Tongue (tissue), 2 donors: ENCODE results near the gene CNTNAP1. TPM values are rescaled to one million over a fixed set of nuclear protein-coding genes. Genes with fewer than 3 reads are reported as not detected.

Experiments
- DNase-seq: peaks from one replicate; pipeline ENCODE4 v3.0.0-alpha.2; 2015
- total RNA-seq: library from RNA; depleted of rRNA; stranded (reverse); fragments of >200 nt; gene quantifications from one replicate; pipeline ENCODE4 v1.2.3, GENCODE V29; 2014

CNTNAP1 gene
- total RNA-seq, 1 donor from 2014 or later = 14.7 TPM

GRCh38 chr17:42670789-42671657 lies 11.3 kb upstream of the CNTNAP1 start:
- no peak for DNase-seq

- no peak for DNase-seq
Observed at GRCh38 chr17:42672038-42672437, 10.3 kb upstream of the CNTNAP1 start.

- no peak for DNase-seq
Observed at GRCh38 chr17:42673266-42673884, 9.0 kb upstream of the CNTNAP1 start.

- no peak for DNase-seq
Observed at GRCh38 chr17:42673885-42674754, 8.2 kb upstream of the CNTNAP1 start.

- DNase-seq = peak; percentile 63
Observed at GRCh38 chr17:42674755-42675347, 7.5 kb upstream of the CNTNAP1 start.

- peak; percentile 61 for DNase-seq
Observed at GRCh38 chr17:42675348-42675964, 6.9 kb upstream of the CNTNAP1 start.

GRCh38 chr17:42675965-42676423 lies 6.3 kb upstream of the CNTNAP1 start:
- DNase-seq = peak; percentile 58

- no peak for DNase-seq
Observed at GRCh38 chr17:42676424-42677011, 5.8 kb upstream of the CNTNAP1 start, which contains the start of gene PLEKHH3. PLEKHH3 (minus strand) TSS chr17:42676994; CDS start chr17:42676563, 431 bp downstream.

- peak; percentile 100 for DNase-seq
Observed at GRCh38 chr17:42677012-42677857, 5.1 kb upstream of the CNTNAP1 start.

- peak; percentile 92 for DNase-seq
Observed at GRCh38 chr17:42677921-42678781, 4.2 kb upstream of the CNTNAP1 start.

- peak; percentile 68 for DNase-seq
Observed at GRCh38 chr17:42678951-42679491, 3.3 kb upstream of the CNTNAP1 start.

- peak; percentile 88 for DNase-seq
Observed at GRCh38 chr17:42679492-42680330, 2.6 kb upstream of the CNTNAP1 start.

GRCh38 chr17:42680331-42680808 lies 2.0 kb upstream of the CNTNAP1 start:
- no peak for DNase-seq

- DNase-seq = peak; percentile 64
Observed at GRCh38 chr17:42682722-42683403, 532 bp downstream of the CNTNAP1 start.

- peak; percentile 50 for DNase-seq
Observed at GRCh38 chr17:42683407-42684034, 1.2 kb downstream of the CNTNAP1 start.

GRCh38 chr17:42684929-42685556 lies 2.7 kb downstream of the CNTNAP1 start:
- DNase-seq = no peak
